Activated CD4-positive, alpha-beta T cell treated with anti-CD3 and anti-CD28 coated beads, Interleukin-2, amount 50 U/mL, for 16 hours (primary cell): ENCODE data around the gene MAP2.
A peak's percentile ranks its signal among the peaks of the same experiment; 100 is the strongest.

Source experiments
- DNase-seq: peaks from one replicate; pipeline ENCODE4 v3.0.0-alpha.2; 2020

Gene MAP2

GRCh38 chr2:209663139-209663538 is 239.3 kb downstream of the MAP2 start:
- no peak for DNase-seq

- no peak for DNase-seq
These were observed 239.8 kb downstream of the MAP2 start for GRCh38 chr2:209663656-209664055.

- no peak for DNase-seq
These were observed 242.4 kb downstream of the MAP2 start for GRCh38 chr2:209666296-209666695.

GRCh38 chr2:209671020-209671680 is 247.3 kb downstream of the MAP2 start:
- DNase-seq = no peak

- DNase-seq = no peak
These were observed 250.0 kb downstream of the MAP2 start for GRCh38 chr2:209673811-209674210.

GRCh38 chr2:209680596-209680995 is 256.7 kb downstream of the MAP2 start:
- no peak for DNase-seq

- DNase-seq = no peak
These were observed 257.4 kb downstream of the MAP2 start for GRCh38 chr2:209681201-209681735.

- no peak for DNase-seq
These were observed 258.8 kb downstream of the MAP2 start for GRCh38 chr2:209682646-209683045.

- no peak for DNase-seq
These were observed 261.5 kb downstream of the MAP2 start for GRCh38 chr2:209685340-209685739.

GRCh38 chr2:209685963-209686362 is 262.1 kb downstream of the MAP2 start:
- DNase-seq = no peak

- no peak for DNase-seq
These were observed 262.6 kb downstream of the MAP2 start for GRCh38 chr2:209686448-209686847.

GRCh38 chr2:209687323-209687969 is 263.6 kb downstream of the MAP2 start:
- no peak for DNase-seq

GRCh38 chr2:209688385-209688784 is 264.5 kb downstream of the MAP2 start:
- no peak for DNase-seq

GRCh38 chr2:209690029-209690754 is 266.3 kb downstream of the MAP2 start:
- no peak for DNase-seq

- no peak for DNase-seq
These were observed 270.9 kb downstream of the MAP2 start for GRCh38 chr2:209694748-209695147.

- DNase-seq = peak; percentile 44
These were observed 273.2 kb downstream of the MAP2 start for GRCh38 chr2:209696836-209697711.

GRCh38 chr2:209702775-209703174 is 278.9 kb downstream of the MAP2 start:
- DNase-seq = no peak

- no peak for DNase-seq
These were observed 289.4 kb downstream of the MAP2 start for GRCh38 chr2:209713219-209713618.

GRCh38 chr2:209719034-209719433 is 295.2 kb downstream of the MAP2 start:
- no peak for DNase-seq

GRCh38 chr2:209721497-209721896 is 297.6 kb downstream of the MAP2 start:
- no peak for DNase-seq

- no peak for DNase-seq
These were observed 302.5 kb downstream of the MAP2 start for GRCh38 chr2:209726311-209726710.

GRCh38 chr2:209727077-209727476 is 303.2 kb downstream of the MAP2 start:
- DNase-seq = no peak

- no peak for DNase-seq
These were observed 311.0 kb downstream of the MAP2 start for GRCh38 chr2:209734805-209735204.
